Thyroid gland (tissue), 4 donors: Measurements from ENCODE around the gene FNBP1. TPM values are rescaled to one million over a fixed set of nuclear protein-coding genes. Genes with fewer than 3 reads are reported as not detected.

Experiments used
- DNase-seq, 2 donors: peaks; one replicate each; pipeline ENCODE4 v3.0.0-alpha.2; 2019
- H3K27ac ChIP-seq, 3 donors: fragments of 200-600 bp; sonication (generic); 1 replicate in 2 of 3; 2 replicates in 1 of 3; pipeline ENCODE4 v1.5.1; 2016 to 2019; ENCODE audit warnings: mild to moderate bottlenecking in 1 of 3, moderate library complexity in 1 of 3
- H3K27me3 ChIP-seq: fragments of 200-600 bp; sonication (generic); one replicate; pipeline ENCODE4 v1.5.1; 2019
- H3K36me3 ChIP-seq, 2 donors: fragments of 200-600 bp; sonication (generic); one replicate each; pipeline ENCODE4 v1.5.1; 2016 to 2019
- H3K4me1 ChIP-seq, 2 donors: fragments of 200-600 bp; sonication (generic); one replicate each; pipeline ENCODE4 v1.5.1; 2017 to 2019
- H3K4me3 ChIP-seq, 3 donors: fragments of 200-600 bp; sonication (generic); replicated peaks in 1 of 3; 1 replicate in 2 of 3; 2 replicates in 1 of 3; pipeline ENCODE4 v1.5.1; 2016; ENCODE audit warnings: mild to moderate bottlenecking in 1 of 3
- H3K9me3 ChIP-seq: fragments of 200-600 bp; sonication (generic); one replicate; pipeline ENCODE4 v1.5.1; 2017
- POLR2A ChIP-seq, 2 donors: fragments of 450-650 bp; IDR thresholded peaks; one replicate each; pipeline ENCODE4 v1.6.1; 2017; ENCODE audit warnings: antibody characterized with exemption in 2 of 2, mild to moderate bottlenecking in 2 of 2, moderate library complexity in 1 of 2
- WGBS, 2 donors: methylation state at CpG; one replicate each; pipeline ENCODE4 v1.1.5; 2017; 5-methylcytosine and 5-hydroxymethylcytosine counted together
- intact Hi-C: fragments of 100-400 bp; cut with DNase I; formaldehyde crosslinking; loops from one replicate; pipeline ENCODE4 v1.15.1; 2023
- total RNA-seq, 4 donors: library from RNA; depleted of rRNA; stranded (reverse); fragments of >200 nt; gene quantifications; one replicate each; pipeline ENCODE4 v1.2.3, GENCODE V29; 2016
- TF ChIP-seq, protein P1 (sequence below), 6 experiments: fragments of 200-600 bp in 3 of 6; fragments of 450-650 bp in 3 of 6; sonication (generic) in 3 of 6; IDR thresholded peaks; one replicate each; pipeline ENCODE4 v1.5.1; 2016 to 2019; ENCODE audit warnings: antibody characterized with exemption in 6 of 6, mild to moderate bottlenecking in 2 of 6, inconsistent platforms in 1 of 6, moderate library complexity in 1 of 6

Gene FNBP1
- total RNA-seq, 4 donors from 2014 or later: 55.8 to 78.5 (median 76.0) TPM

GRCh38 chr9:129898185-129898584 is 144.8 kb downstream of the FNBP1 start:
- WGBS, 2 donors: 70 to 78% methylated on average over 8 of the region's 8 CpGs
- TF ChIP-seq POLR2A (IDR thresholded peaks at IDR 0.05): no peak
- TF ChIP-seq, protein P1, sequence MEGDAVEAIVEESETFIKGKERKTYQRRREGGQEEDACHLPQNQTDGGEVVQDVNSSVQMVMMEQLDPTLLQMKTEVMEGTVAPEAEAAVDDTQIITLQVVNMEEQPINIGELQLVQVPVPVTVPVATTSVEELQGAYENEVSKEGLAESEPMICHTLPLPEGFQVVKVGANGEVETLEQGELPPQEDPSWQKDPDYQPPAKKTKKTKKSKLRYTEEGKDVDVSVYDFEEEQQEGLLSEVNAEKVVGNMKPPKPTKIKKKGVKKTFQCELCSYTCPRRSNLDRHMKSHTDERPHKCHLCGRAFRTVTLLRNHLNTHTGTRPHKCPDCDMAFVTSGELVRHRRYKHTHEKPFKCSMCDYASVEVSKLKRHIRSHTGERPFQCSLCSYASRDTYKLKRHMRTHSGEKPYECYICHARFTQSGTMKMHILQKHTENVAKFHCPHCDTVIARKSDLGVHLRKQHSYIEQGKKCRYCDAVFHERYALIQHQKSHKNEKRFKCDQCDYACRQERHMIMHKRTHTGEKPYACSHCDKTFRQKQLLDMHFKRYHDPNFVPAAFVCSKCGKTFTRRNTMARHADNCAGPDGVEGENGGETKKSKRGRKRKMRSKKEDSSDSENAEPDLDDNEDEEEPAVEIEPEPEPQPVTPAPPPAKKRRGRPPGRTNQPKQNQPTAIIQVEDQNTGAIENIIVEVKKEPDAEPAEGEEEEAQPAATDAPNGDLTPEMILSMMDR (IDR thresholded peaks at IDR 0.05): peak in 1 of 6 experiments; percentile 21
- DNase-seq: peak; percentile 37 to 43
- no peak overlapping the region for H3K4me3 ChIP-seq
- no peak overlapping the region for H3K27ac ChIP-seq
- H3K4me1 ChIP-seq: peaks cover 15 to 17% of the 10 kb centered on the region in 2 donors
- no peaks in the 10 kb centered on the region for H3K9me3 ChIP-seq
- intact Hi-C loops: no loop called here
- H3K36me3 ChIP-seq: peaks cover 27 to 41% of the 10 kb centered on the region in 2 donors
- H3K27me3 ChIP-seq: no peaks in the 10 kb centered on the region

DNA sequence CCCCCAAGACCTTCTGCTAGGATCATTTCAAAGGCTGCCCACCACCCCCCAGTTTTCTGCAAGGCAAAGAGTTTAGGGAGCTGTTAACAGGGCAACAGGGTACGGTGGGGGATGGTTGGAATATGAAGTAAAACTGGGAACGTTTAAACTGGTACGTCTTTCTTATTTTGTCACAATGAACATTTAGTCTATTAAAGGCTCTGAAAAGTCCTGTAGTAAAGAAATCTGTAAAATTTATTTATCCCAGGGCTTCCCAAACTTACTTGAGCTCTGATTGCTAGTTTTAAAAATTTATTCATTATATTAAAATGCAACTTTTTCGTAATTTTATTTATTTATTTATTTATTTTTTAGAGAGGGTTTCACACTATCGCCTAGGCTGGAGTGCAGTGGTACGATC is 145.7 kb downstream of the FNBP1 start:
- peaks cover 24 to 27% of the 10 kb centered on the region in 2 donors for H3K4me1 ChIP-seq
- no peaks in the 10 kb centered on the region for H3K27me3 ChIP-seq
- H3K4me3 ChIP-seq: no peak overlapping the region
- H3K36me3 ChIP-seq: peaks cover 20 to 32% of the 10 kb centered on the region in 2 donors
- no peak for TF ChIP-seq POLR2A (IDR thresholded peaks at IDR 0.05)
- TF ChIP-seq, protein P1 (IDR thresholded peaks at IDR 0.05): no peak
- no peaks in the 10 kb centered on the region for H3K9me3 ChIP-seq
- 93 to 95% methylated on average over 6 of the region's 6 CpGs for WGBS, 2 donors
- intact Hi-C loops: no loop called here
- no peak for DNase-seq
- peak overlapping the region in 1 of 3 donors; percentile 1 for H3K27ac ChIP-seq

DNA sequence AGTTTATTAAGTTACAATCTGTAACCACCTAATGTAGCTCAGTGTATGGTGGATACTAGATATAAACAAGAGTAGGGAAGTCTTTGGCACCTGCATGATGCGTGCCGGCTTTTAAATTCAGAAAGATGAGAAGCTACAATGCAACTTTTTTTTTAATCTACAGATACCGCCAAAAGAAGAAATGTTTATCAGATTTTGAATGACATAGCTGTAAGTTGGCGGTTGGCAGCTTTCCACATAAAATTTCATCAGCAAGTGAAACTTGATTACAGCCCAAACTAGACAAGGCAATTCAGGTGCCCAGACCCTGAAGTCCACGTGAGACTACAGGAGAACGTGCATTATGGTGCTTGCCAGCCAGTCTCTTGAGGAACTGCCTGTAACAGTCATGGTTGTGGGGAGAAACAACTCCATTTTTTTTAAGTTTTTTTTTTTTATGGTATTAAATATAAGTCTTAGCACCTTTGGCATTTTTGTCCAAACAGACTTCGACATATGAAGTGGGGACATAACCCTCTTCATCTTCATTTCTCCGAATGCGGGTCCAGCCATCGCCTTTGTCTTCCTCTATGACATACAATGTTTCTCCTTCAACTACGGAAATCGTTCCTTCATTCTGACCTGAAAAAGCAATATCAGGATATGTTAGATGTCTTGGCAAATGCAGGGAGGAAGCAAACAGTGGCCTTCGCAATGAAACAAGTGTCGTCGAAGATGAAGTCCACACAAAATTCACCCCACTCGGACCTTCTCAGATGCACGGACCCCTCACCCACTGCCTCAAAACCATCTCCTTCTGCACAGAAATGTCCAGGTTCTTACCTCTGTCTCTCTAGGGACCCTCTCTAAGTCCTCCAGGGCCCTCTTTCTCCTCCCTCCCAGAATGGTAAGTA is 147.4 kb downstream of the FNBP1 start:
- Histone ChIP-seq H3K36me3 (peaks cover 10 to 29% of the 10 kb centered on the region in 2 donors), H3K4me1 (peaks cover 35 to 40% of the 10 kb centered on the region in 2 donors), H3K27ac (peak overlapping the region in 1 of 3 donors; percentile 8), H3K4me3 (no peak overlapping the region), H3K27me3 (no peaks in the 10 kb centered on the region), H3K9me3 (no peaks in the 10 kb centered on the region)
- intact Hi-C loops: no loop called here
- 93 to 94% methylated on average over 17 of the region's 17 CpGs for WGBS, 2 donors
- no peak for TF ChIP-seq POLR2A (IDR thresholded peaks at IDR 0.05)
- TF ChIP-seq, protein P1 (IDR thresholded peaks at IDR 0.05): no peak
- DNase-seq: no peak

- Histone ChIP-seq H3K36me3 (peaks cover 11 to 22% of the 10 kb centered on the region in 2 donors), H3K27me3 (no peaks in the 10 kb centered on the region), H3K27ac (peak overlapping the region; percentile 62 to 86 (median 76)), H3K9me3 (no peaks in the 10 kb centered on the region), H3K4me1 (peaks cover 42% of the 10 kb centered on the region in 2 donors), H3K4me3 (no peak overlapping the region)
- 67% methylated on average over 9 of the region's 9 CpGs for WGBS, 2 donors
- DNase-seq: peak; percentile 49 to 64
- intact Hi-C loops: no loop called here
- TF ChIP-seq, protein P1 (IDR thresholded peaks at IDR 0.05): no peak
- TF ChIP-seq POLR2A (IDR thresholded peaks at IDR 0.05): no peak
Observed at GRCh38 chr9:129894120-129894823, 148.7 kb downstream of the FNBP1 start.
